IMR-90 (cell line): ENCODE data around the gene DAND5. TPM values are rescaled to one million over a fixed set of nuclear protein-coding genes. Genes with fewer than 3 reads are reported as not detected.

Experiments used
- ATAC-seq: fragments of 200-7000 bp; cut with Tn5 transposase; 2 replicates; pipeline ENCODE4 v1.9.1; 2020; ENCODE audit warnings: low read depth, mild to moderate bottlenecking, moderate library complexity
- BruUV-seq: library from RNA; stranded (reverse); fragments of 400-500 nt; replicated peaks from 2 replicates; lab custom pipeline; 2021; lab: Mats Ljungman, UMichigan
- CTCF ChIA-PET: fragments of 300-600 bp; formaldehyde crosslinking; extraction: SDS; loops from one replicate; lab custom pipeline; 2021; ENCODE audit warnings: antibody characterized with exemption; lab: Yijun Ruan, JAX
- POLR2A ChIA-PET: fragments of 300-600 bp; sonication (Branson Sonifier 250); formaldehyde crosslinking; loops from one replicate; lab custom pipeline; 2022; ENCODE audit warnings: antibody characterized with exemption; ENCODE audit not compliant: unreplicated experiment; lab: Charles Lee
- DNase-seq: peaks from one replicate; pipeline ENCODE4 v3.0.0; 2013
- H2AFZ ChIP-seq: replicated peaks from 2 replicates; pipeline ENCODE3; 2013; ENCODE audit warnings: low read length, mild to moderate bottlenecking; ENCODE audit not compliant: poor library complexity
- H2AK5ac ChIP-seq: 2 replicates; pipeline ENCODE4 v1.6.1; 2013; ENCODE audit warnings: low read depth, low read length, inconsistent platforms
- H2AK9ac ChIP-seq: replicated peaks from 2 replicates; pipeline ENCODE3; 2013; ENCODE audit warnings: mild to moderate bottlenecking, low read depth, low read length, moderate library complexity; ENCODE audit not compliant: poor library complexity
- H2BK120ac ChIP-seq: 2 replicates; pipeline ENCODE4 v1.6.1; 2013; ENCODE audit warnings: low read depth, low read length, inconsistent platforms
- H2BK15ac ChIP-seq: 3 replicates; pipeline ENCODE4 v1.6.1; 2013; ENCODE audit warnings: low read depth, low read length, inconsistent platforms
- H2BK20ac ChIP-seq: 2 replicates; pipeline ENCODE4 v1.6.1; 2013; ENCODE audit warnings: low read depth, mild to moderate bottlenecking, inconsistent platforms, low read length, moderate library complexity
- H2BK5ac ChIP-seq: 2 replicates; pipeline ENCODE4 v1.6.1; 2013; ENCODE audit warnings: mild to moderate bottlenecking, low read depth, low read length, inconsistent platforms; ENCODE audit not compliant: poor library complexity, severe bottlenecking
- H3K14ac ChIP-seq: replicated peaks from 2 replicates; pipeline ENCODE4 v1.6.1; 2013; ENCODE audit warnings: low read depth, low read length, inconsistent platforms
- H3K18ac ChIP-seq: 2 replicates; pipeline ENCODE4 v1.6.1; 2013; ENCODE audit warnings: low read depth, low read length, control low read depth
- H3K23ac ChIP-seq: 2 replicates; pipeline ENCODE4 v1.6.1; 2013; ENCODE audit warnings: low read depth, low read length, inconsistent platforms
- H3K27ac ChIP-seq: 2 replicates; pipeline ENCODE4 v1.5.1; 2013; ENCODE audit warnings: mild to moderate bottlenecking, control low read depth, low read length; ENCODE audit not compliant: insufficient read depth
- H3K27me3 ChIP-seq: 2 replicates; pipeline ENCODE4 v1.6.1; 2013; ENCODE audit warnings: low read length; ENCODE audit not compliant: control insufficient read depth, insufficient read depth
- H3K36me3 ChIP-seq: 2 replicates; pipeline ENCODE4 v1.6.1; 2013; ENCODE audit warnings: low read length, mixed read lengths; ENCODE audit not compliant: control insufficient read depth, insufficient read depth
- H3K4ac ChIP-seq: 2 replicates; pipeline ENCODE4 v1.6.1; 2013; ENCODE audit warnings: low read depth, low read length, inconsistent platforms
- H3K4me1 ChIP-seq: 2 replicates; pipeline ENCODE4 v1.6.1; 2013; ENCODE audit warnings: low read length, mixed read lengths; ENCODE audit not compliant: control insufficient read depth, insufficient read depth
- H3K4me2 ChIP-seq: 2 replicates; pipeline ENCODE4 v1.6.1; 2013; ENCODE audit warnings: low read depth, mild to moderate bottlenecking, control low read depth, low read length, moderate library complexity
- H3K4me3 ChIP-seq: 2 replicates; pipeline ENCODE4 v1.5.1; 2013; ENCODE audit warnings: low read depth, mild to moderate bottlenecking, control low read depth, low read length, moderate library complexity; ENCODE audit not compliant: insufficient read depth
- H3K56ac ChIP-seq: 2 replicates; pipeline ENCODE4 v1.6.1; 2013; ENCODE audit warnings: low read length, inconsistent platforms; ENCODE audit not compliant: insufficient read depth; ENCODE audit errors: extremely low read depth
- H3K79me1 ChIP-seq, 2 experiments: 2 replicates each; pipeline ENCODE4 v1.6.1; 2013; ENCODE audit warnings: low read length in 2 of 2, inconsistent platforms in 1 of 2, low read depth in 1 of 2
- H3K9ac ChIP-seq: 2 replicates; pipeline ENCODE4 v1.6.1; 2013; ENCODE audit warnings: low read depth, low read length, control low read depth
- H3K9me1 ChIP-seq: 2 replicates; pipeline ENCODE4 v1.6.1; 2013; ENCODE audit warnings: low read length, inconsistent platforms; ENCODE audit not compliant: insufficient read depth
- H3K9me3 ChIP-seq: 2 replicates; pipeline ENCODE4 v1.6.1; 2013; ENCODE audit warnings: low read length; ENCODE audit not compliant: control insufficient read depth, insufficient read depth
- H4K20me1 ChIP-seq: 2 replicates; pipeline ENCODE4 v1.6.1; 2013; ENCODE audit warnings: low read length, inconsistent platforms; ENCODE audit not compliant: insufficient read depth
- H4K5ac ChIP-seq: 2 replicates; pipeline ENCODE4 v1.6.1; 2013; ENCODE audit warnings: mild to moderate bottlenecking, low read depth, low read length, control low read depth
- H4K8ac ChIP-seq, 2 experiments: 2 replicates each; pipeline ENCODE4 v1.6.1; 2013; ENCODE audit warnings: low read depth in 2 of 2, low read length in 2 of 2, control low read depth in 1 of 2, inconsistent platforms in 1 of 2
- H4K91ac ChIP-seq: 2 replicates; pipeline ENCODE4 v1.6.1; 2013; ENCODE audit warnings: low read depth, low read length, inconsistent platforms; ENCODE audit not compliant: insufficient read depth
- CEBPB ChIP-seq: IDR thresholded peaks from 2 replicates; pipeline ENCODE4 v1.6.1; 2012; ENCODE audit warnings: low read depth, low read length, improper control_type of control experiment
- FOS ChIP-seq: fragments of 150-350 bp; IDR thresholded peaks from 2 replicates; pipeline ENCODE4 v1.6.1; 2016; ENCODE audit warnings: low read depth, low read length
- NFE2L2 ChIP-seq: fragments of 150-350 bp; IDR thresholded peaks from 2 replicates; pipeline ENCODE4 v1.6.1; 2016; ENCODE audit warnings: low read depth, mild to moderate bottlenecking, low read length
- POLR2A ChIP-seq: IDR thresholded peaks from 2 replicates; pipeline ENCODE4 v1.6.1; 2012; ENCODE audit warnings: mild to moderate bottlenecking, low read depth, low read length
- WGBS, 2 experiments: methylation state at CpG; one replicate each; pipeline versions ENCODE4 v1.1.5 to v1.1.7; 2013; ENCODE audit warnings: missing lambda C conversion rate in 2 of 2; ENCODE audit not compliant: insufficient read length in 1 of 2; ENCODE audit errors: extremely low coverage in 2 of 2; 5-methylcytosine and 5-hydroxymethylcytosine counted together
- dilution Hi-C: fragments of 300-500 bp; cut with HindIII; formaldehyde crosslinking; loops from one replicate; pipeline ENCODE4 v1.14.3; 2018; ENCODE audit warnings: low sequenced_read_pairs; ENCODE audit not compliant: unreplicated experiment
- in situ Hi-C: fragments of 300-500 bp; cut with MboI; formaldehyde crosslinking; loops from 3 replicates; pipeline ENCODE4 v1.14.3; 2019; ENCODE audit warnings: low sequenced_read_pairs, inconsistent platforms, mixed read lengths
- intact Hi-C: fragments of 100-400 bp; cut with micrococcal nuclease; formaldehyde crosslinking; loops from 2 replicates; pipeline ENCODE4 v1.10.0; 2022
- polyA plus RNA-seq, 3 experiments: library from polyadenylated mRNA; depleted of rRNA; stranded (reverse); fragments of >200 nt; gene quantifications; 2 replicates each; pipeline ENCODE4 v1.2.3, GENCODE V29; 2012; ENCODE audit warnings: low replicate concordance in 1 of 3
- total RNA-seq: library from RNA; depleted of rRNA; stranded (reverse); fragments of >200 nt; gene quantifications from 2 replicates; pipeline ENCODE4 v1.2.3, GENCODE V29; 2012
- TF ChIP-seq, protein P1 (sequence below): fragments of 150-350 bp; IDR thresholded peaks from 2 replicates; pipeline ENCODE4 v1.6.1; 2016; ENCODE audit warnings: low read depth, mild to moderate bottlenecking, low read length, moderate library complexity, borderline replicate concordance
- TF ChIP-seq, protein P2 (sequence below): fragments of 150-350 bp; IDR thresholded peaks from 2 replicates; pipeline ENCODE4 v1.6.1; 2017; ENCODE audit warnings: mild to moderate bottlenecking, antibody characterized with exemption, low read length, low read depth

DAND5 gene
- total and polyA plus RNA-seq, 2 of the 4 experiments (the other 2 are of a cell fraction), result 0.03 TPM; not detected in 1

DNA sequence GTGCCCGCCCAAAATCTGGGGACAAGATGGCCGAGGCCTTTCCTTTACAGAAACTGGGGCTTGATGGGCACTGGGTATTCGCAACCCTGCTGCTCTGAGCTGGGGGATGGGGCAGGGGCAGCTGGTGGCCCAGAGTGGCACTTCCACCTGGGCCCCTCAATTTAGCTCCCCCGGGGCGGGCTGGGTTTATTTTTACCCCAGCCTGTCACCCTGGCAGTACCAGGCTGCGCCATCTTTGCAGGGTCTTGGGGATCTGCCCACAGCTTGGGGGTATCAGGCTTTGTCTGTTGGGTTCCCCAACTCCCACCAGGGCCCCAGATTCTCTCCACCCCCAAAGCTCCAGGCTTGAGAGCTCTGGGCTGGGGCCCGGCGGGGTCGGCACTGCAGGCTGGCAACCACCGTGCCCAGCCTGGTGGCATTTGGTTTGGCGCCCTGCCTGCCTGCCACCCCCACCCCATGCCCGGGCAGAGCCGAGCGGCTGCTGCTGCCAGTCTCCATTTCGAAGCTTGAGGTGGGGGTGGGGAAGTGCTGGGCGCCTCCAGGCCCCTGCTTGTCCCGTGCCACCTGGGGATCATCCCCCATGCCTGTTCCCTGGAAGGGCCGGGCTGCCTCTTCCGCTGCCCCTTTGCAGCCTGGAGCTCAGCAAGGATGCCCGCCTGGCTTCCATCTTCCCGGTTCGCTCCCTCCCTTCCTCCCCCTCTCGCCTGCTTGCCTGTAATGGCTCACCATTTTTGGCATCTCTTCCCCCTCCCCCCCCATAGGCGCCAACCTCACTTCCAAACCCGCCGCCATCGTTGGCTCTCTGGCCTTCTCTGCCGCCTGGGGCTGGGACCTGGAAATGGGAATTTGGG lies 37.3 kb downstream of the DAND5 start:
- intact Hi-C loops (no loop called here), in situ Hi-C loops (no loop called here), dilution Hi-C loops (no loop called here)
- TF ChIP-seq POLR2A (no peak), CEBPB (no peak), FOS (no peak), NFE2L2 (no peak)
- TF ChIP-seq, protein P1, sequence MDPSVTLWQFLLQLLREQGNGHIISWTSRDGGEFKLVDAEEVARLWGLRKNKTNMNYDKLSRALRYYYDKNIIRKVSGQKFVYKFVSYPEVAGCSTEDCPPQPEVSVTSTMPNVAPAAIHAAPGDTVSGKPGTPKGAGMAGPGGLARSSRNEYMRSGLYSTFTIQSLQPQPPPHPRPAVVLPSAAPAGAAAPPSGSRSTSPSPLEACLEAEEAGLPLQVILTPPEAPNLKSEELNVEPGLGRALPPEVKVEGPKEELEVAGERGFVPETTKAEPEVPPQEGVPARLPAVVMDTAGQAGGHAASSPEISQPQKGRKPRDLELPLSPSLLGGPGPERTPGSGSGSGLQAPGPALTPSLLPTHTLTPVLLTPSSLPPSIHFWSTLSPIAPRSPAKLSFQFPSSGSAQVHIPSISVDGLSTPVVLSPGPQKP, result no peak
- TF ChIP-seq, protein P2, sequence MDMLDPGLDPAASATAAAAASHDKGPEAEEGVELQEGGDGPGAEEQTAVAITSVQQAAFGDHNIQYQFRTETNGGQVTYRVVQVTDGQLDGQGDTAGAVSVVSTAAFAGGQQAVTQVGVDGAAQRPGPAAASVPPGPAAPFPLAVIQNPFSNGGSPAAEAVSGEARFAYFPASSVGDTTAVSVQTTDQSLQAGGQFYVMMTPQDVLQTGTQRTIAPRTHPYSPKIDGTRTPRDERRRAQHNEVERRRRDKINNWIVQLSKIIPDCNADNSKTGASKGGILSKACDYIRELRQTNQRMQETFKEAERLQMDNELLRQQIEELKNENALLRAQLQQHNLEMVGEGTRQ, result no peak
- Histone ChIP-seq H3K9me1 (peaks cover 6% of the 10 kb centered on the region), H4K91ac (no peak overlapping the region), H3K9me3 (no peaks in the 10 kb centered on the region), H4K20me1 (peaks cover 52% of the 10 kb centered on the region), H3K79me1 (peaks cover 8 to 65% of the 10 kb centered on the region in 2 experiments), H2BK15ac (no peak overlapping the region), H3K4ac (no peak overlapping the region), H3K18ac (no peak overlapping the region), H2AFZ (no peak overlapping the region), H3K23ac (no peak overlapping the region), H2AK5ac (no peak overlapping the region), H3K36me3 (peaks cover 8% of the 10 kb centered on the region), H3K4me1 (peaks cover 10% of the 10 kb centered on the region; the same call in 1 of the 2 replicates), H2BK20ac (no peak overlapping the region), H2AK9ac (no peak overlapping the region), H3K4me3 (no peak overlapping the region), H4K5ac (no peak overlapping the region), H3K14ac (no peak overlapping the region), H3K27ac (no peak overlapping the region), H2BK5ac (no peak overlapping the region), H4K8ac (no peak overlapping the region), H3K9ac (no peak overlapping the region), H3K27me3 (no peaks in the 10 kb centered on the region), H2BK120ac (no peak overlapping the region), H3K56ac (no peak overlapping the region), H3K4me2 (no peak overlapping the region)
- POLR2A ChIA-PET, result no interaction called here
- CTCF ChIA-PET, result interaction anchor here (1.4 kb wide), 1 partner anchor 27 kb away, joined by 4 read pairs; no protein-coding TSS in a partner anchor
- WGBS, 2 experiments, result 82% methylated on average over 10 of the region's 28 CpGs; no CpG with 5 or more reads in 1 of the 2 experiments
- ATAC-seq (no peak), DNase-seq (no peak)
- no TSS peak for BruUV-seq
